CD4-positive, alpha-beta T cell (primary cell): ENCODE measurements around the gene C2CD4D. TPM values are rescaled to one million over a fixed set of nuclear protein-coding genes. Genes with fewer than 3 reads are reported as not detected.

ENCODE experiments used
- ATAC-seq: fragments of 200-7000 bp; cut with Tn5 transposase; one replicate; pipeline ENCODE4 v1.10.0; 2022; ENCODE audit warnings: mild to moderate bottlenecking; ENCODE audit not compliant: poor library complexity
- CTCF ChIA-PET: fragments of 350-600 bp; sonication (Branson Sonifier 250); formaldehyde crosslinking; loops from one replicate; lab custom pipeline; 2021; ENCODE audit warnings: antibody characterized with exemption, inconsistent platforms; lab: Charles Lee
- POLR2A ChIA-PET: fragments of 350-600 bp; sonication (Branson Sonifier 250); formaldehyde crosslinking; loops from one replicate; lab custom pipeline; 2021; ENCODE audit warnings: antibody characterized with exemption, inconsistent platforms; lab: Charles Lee
- DNase-seq, 14 experiments: peaks; one replicate each; pipeline ENCODE4 v3.0.0-alpha.2; 2013 to 2020; ENCODE audit warnings: mixed read lengths in 2 of 14
- H3K27ac ChIP-seq, 2 donors: one replicate each; pipeline versions ENCODE4 v1.5.1 to v1.7.0; 2013; ENCODE audit warnings: low read length in 2 of 2, low read depth in 1 of 2, mild to moderate bottlenecking in 1 of 2
- H3K27me3 ChIP-seq, 2 experiments: 1 replicate in 1 of 2; 2 replicates in 1 of 2; pipeline versions ENCODE4 v1.6.1 to v1.7.0; 2013; ENCODE audit warnings: low read length in 2 of 2, control low read depth in 1 of 2, mild to moderate bottlenecking in 1 of 2, moderate library complexity in 1 of 2; ENCODE audit not compliant: insufficient read depth in 2 of 2, control insufficient read depth in 1 of 2
- H3K36me3 ChIP-seq: one replicate; pipeline ENCODE4 v1.6.1; 2013; ENCODE audit warnings: low read length, control low read depth; ENCODE audit not compliant: insufficient read depth
- H3K4me1 ChIP-seq: one replicate; pipeline ENCODE4 v1.6.1; 2013; ENCODE audit warnings: low read length, control low read depth; ENCODE audit not compliant: insufficient read depth
- H3K4me3 ChIP-seq: one replicate; pipeline ENCODE4 v1.5.1; 2013; ENCODE audit warnings: mild to moderate bottlenecking, low read length, moderate library complexity
- H3K9me3 ChIP-seq, 2 experiments: 1 replicate in 1 of 2; 2 replicates in 1 of 2; pipeline versions ENCODE4 v1.6.1 to v1.7.0; 2013; ENCODE audit warnings: low read length in 2 of 2, mild to moderate bottlenecking in 2 of 2, control low read depth in 1 of 2, moderate library complexity in 1 of 2; ENCODE audit not compliant: control insufficient read depth in 1 of 2, insufficient read depth in 1 of 2
- H3K27ac Mint-ChIP-seq: one replicate; pipeline ENCODE4 v1.8.0; 2020; ENCODE audit warnings: mixed read lengths
- H3K27me3 Mint-ChIP-seq: one replicate; pipeline ENCODE4 v1.8.0; 2021; ENCODE audit warnings: mixed read lengths
- H3K36me3 Mint-ChIP-seq: one replicate; pipeline ENCODE4 v1.8.0; 2021; ENCODE audit warnings: low read depth, mixed read lengths
- H3K4me1 Mint-ChIP-seq: one replicate; pipeline ENCODE4 v1.8.0; 2021; ENCODE audit warnings: low read depth, mixed read lengths
- H3K4me3 Mint-ChIP-seq: one replicate; pipeline ENCODE4 v1.8.0; 2020; ENCODE audit warnings: mild to moderate bottlenecking, mixed read lengths
- H3K9me3 Mint-ChIP-seq: one replicate; pipeline ENCODE4 v1.8.0; 2020; ENCODE audit warnings: mixed read lengths
- intact Hi-C, 2 experiments: fragments of 100-400 bp; cut with DNase I in 1 of 2; cut with micrococcal nuclease in 1 of 2; formaldehyde crosslinking; loops; one replicate each; pipeline versions ENCODE4 v1.15.1 to v1.9.0; 2023 to 2025; cut with DNase I, micrococcal nuclease
- polyA plus RNA-seq, 2 donors: library from polyadenylated mRNA; unstranded; fragments of 120-200 nt; gene quantifications; one replicate each; pipeline ENCODE4 v1.2.1, GENCODE V29; 2013
- total RNA-seq, 174 experiments: library from RNA in 2 of 174; stranded (reverse) in 2 of 174; gene quantifications; one replicate each; pipeline ENCODE4 v1.2.3 and lab custom pipeline; 2021 to 2026
- TF ChIP-seq, protein P1 (sequence below): fragments of 200-600 bp; IDR thresholded peaks from one replicate; pipeline ENCODE4 v1.8.0; 2022; ENCODE audit warnings: antibody characterized with exemption, mild to moderate bottlenecking

The C2CD4D gene
- total RNA-seq = under 1 TPM; 0.75 to 0.88 TPM
- 3.8 TPM for polyA plus RNA-seq (2013, experiment 1 of 2)
- 2.7 TPM for polyA plus RNA-seq (2013, experiment 2 of 2)
- 0 to 1.8 (median 0.57) reads per million in 172 experiments for total RNA-seq (lab: John Stamatoyannopoulos, UW)

GRCh38 chr1:151839457-151840403 lies at the start of gene C2CD4D:
C2CD4D (minus strand) TSS chr1:151839820; CDS start chr1:151838989, 831 bp downstream.
- peak; percentile 78 for ATAC-seq
- Histone ChIP-seq H3K4me1 (peaks cover 55% of the 10 kb centered on the region), H3K27ac (peak within 1 kb of the TSS; percentile 54 to 90), H3K36me3 (peaks cover 5% of the 10 kb centered on the region), H3K27me3 (no peaks in the 10 kb centered on the region), H3K9me3 (peaks cover 0 to 5% of the 10 kb centered on the region in 2 experiments), H3K4me3 (peak within 1 kb of the TSS; percentile 70)
- Mint-ChIP-seq H3K4me3 (peak within 1 kb of the TSS; percentile 85), H3K4me1 (peaks cover 62% of the 10 kb centered on the region), H3K27me3 (no peaks in the 10 kb centered on the region), H3K9me3 (no peaks in the 10 kb centered on the region), H3K27ac (peak within 1 kb of the TSS; percentile 86), H3K36me3 (no peaks in the 10 kb centered on the region)
- ChIA-PET POLR2A (interaction anchor here (0.6 to 4.8 kb wide), 7 partner anchors 10 to 271 kb away, joined by 3 to 23 read pairs (median 7); partner anchors contain the start of genes MRPL9, TDRKH and THEM4), CTCF (interaction anchor here (1.3 to 2.1 kb wide), 4 partner anchors 9 to 153 kb away, joined by 3 to 8 read pairs (median 4); partner anchors contain the start of gene TDRKH)
- intact Hi-C loops = loop anchor here (2.0 to 5.0 kb wide), 2 partner anchors 245 to 382 kb away; partner anchors contain the start of gene POGZ (in 1 of the 2)
- peak; percentile 50 to 91 (median 59) for DNase-seq
- TF ChIP-seq, protein P1, sequence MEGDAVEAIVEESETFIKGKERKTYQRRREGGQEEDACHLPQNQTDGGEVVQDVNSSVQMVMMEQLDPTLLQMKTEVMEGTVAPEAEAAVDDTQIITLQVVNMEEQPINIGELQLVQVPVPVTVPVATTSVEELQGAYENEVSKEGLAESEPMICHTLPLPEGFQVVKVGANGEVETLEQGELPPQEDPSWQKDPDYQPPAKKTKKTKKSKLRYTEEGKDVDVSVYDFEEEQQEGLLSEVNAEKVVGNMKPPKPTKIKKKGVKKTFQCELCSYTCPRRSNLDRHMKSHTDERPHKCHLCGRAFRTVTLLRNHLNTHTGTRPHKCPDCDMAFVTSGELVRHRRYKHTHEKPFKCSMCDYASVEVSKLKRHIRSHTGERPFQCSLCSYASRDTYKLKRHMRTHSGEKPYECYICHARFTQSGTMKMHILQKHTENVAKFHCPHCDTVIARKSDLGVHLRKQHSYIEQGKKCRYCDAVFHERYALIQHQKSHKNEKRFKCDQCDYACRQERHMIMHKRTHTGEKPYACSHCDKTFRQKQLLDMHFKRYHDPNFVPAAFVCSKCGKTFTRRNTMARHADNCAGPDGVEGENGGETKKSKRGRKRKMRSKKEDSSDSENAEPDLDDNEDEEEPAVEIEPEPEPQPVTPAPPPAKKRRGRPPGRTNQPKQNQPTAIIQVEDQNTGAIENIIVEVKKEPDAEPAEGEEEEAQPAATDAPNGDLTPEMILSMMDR = no peak

- POLR2A ChIA-PET = interaction anchor here (0.8 to 3.3 kb wide), 5 partner anchors 9 to 107 kb away, joined by 3 to 17 read pairs (median 4); partner anchors contain the start of gene THEM4
- Histone ChIP-seq H3K36me3 (peaks cover 62% of the 10 kb centered on the region), H3K4me3 (no peak overlapping the region), H3K27ac (no peak overlapping the region), H3K4me1 (peaks cover 16% of the 10 kb centered on the region), H3K9me3 (no peaks in the 10 kb centered on the region), H3K27me3 (no peaks in the 10 kb centered on the region)
- Mint-ChIP-seq H3K9me3 (no peaks in the 10 kb centered on the region), H3K27me3 (no peaks in the 10 kb centered on the region), H3K36me3 (peaks cover 88% of the 10 kb centered on the region), H3K4me3 (no peak overlapping the region), H3K27ac (peak overlapping the region; percentile 76), H3K4me1 (peaks cover 40% of the 10 kb centered on the region)
- CTCF ChIA-PET = interaction anchor here (1.0 to 2.1 kb wide), 5 partner anchors 9 to 113 kb away, joined by 4 to 12 read pairs (median 7); no protein-coding TSS in a partner anchor
- TF ChIP-seq, protein P1 = peak; percentile 68
- intact Hi-C loops = loop anchor here (1.0 to 2.0 kb wide), 5 partner anchors 16 to 112 kb away; no protein-coding TSS in a partner anchor
- ATAC-seq (peak; percentile 69), DNase-seq (peak in 3 of 14 experiments; percentile 52 to 63 (median 62))
Observed at GRCh38 chr1:151888972-151889570, 49.5 kb upstream of the C2CD4D start.

- intact Hi-C loops = no loop called here
Observed at GRCh38 chr1:151887028-151887427, 47.4 kb upstream of the C2CD4D start.

More at GRCh38 chr1:151887028-151887427, 47.4 kb upstream of the C2CD4D start:
- Histone ChIP-seq H3K27me3 (no peaks in the 10 kb centered on the region), H3K9me3 (no peaks in the 10 kb centered on the region), H3K4me1 (peaks cover 9% of the 10 kb centered on the region), H3K27ac (no peak overlapping the region), H3K4me3 (no peak overlapping the region), H3K36me3 (peaks cover 42% of the 10 kb centered on the region)
- Mint-ChIP-seq H3K4me3 (no peak overlapping the region), H3K4me1 (peaks cover 25% of the 10 kb centered on the region), H3K27ac (no peak overlapping the region), H3K9me3 (no peaks in the 10 kb centered on the region), H3K27me3 (no peaks in the 10 kb centered on the region), H3K36me3 (peaks cover 79% of the 10 kb centered on the region)
- TF ChIP-seq, protein P1 = no peak
- POLR2A ChIA-PET = interaction anchor here (3.3 kb wide), 1 partner anchor 11 kb away, joined by 17 read pairs; no protein-coding TSS in a partner anchor
- CTCF ChIA-PET = interaction anchor here (0.9 to 2.0 kb wide), 2 partner anchors 81 to 115 kb away, joined by 3 to 9 read pairs; no protein-coding TSS in a partner anchor
- no peak for DNase-seq
- no peak for ATAC-seq
